GM15510 (cell line): ENCODE results near the gene RALGAPA1.

Experiments
- POLR2A ChIP-seq: IDR thresholded peaks from 3 replicates; pipeline ENCODE4 v1.6.1; 2011; ENCODE audit warnings: borderline replicate concordance; ENCODE audit not compliant: insufficient read length; ENCODE audit errors: extremely low read depth

The RALGAPA1 gene

DNA sequence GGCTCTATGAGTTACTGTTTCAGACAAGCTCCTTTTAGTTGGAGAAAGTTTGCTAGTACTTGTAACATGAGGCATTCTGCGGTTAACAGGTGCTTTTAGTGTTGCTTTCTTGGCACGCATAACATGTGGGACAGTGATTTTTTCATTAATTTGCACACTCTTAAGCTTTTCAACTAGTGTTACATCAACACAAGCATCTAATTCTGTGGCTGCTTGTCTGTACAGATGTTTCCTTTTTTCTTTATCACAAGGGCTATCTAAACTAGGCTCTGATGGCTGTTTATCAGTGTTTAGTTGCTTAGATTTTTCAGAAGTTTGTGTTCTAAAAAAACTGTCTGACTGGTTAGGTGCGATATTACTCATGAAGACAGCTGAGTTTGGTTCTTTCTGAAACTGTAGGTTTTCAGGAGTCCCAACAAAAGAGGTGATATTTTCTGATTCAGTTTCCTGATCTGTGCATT, 120.1 kb downstream of the RALGAPA1 start:
- TF ChIP-seq POLR2A, result no peak

GRCh38 chr14:35688126-35688826, 120.8 kb downstream of the RALGAPA1 start:
- no peak for TF ChIP-seq POLR2A

DNA sequence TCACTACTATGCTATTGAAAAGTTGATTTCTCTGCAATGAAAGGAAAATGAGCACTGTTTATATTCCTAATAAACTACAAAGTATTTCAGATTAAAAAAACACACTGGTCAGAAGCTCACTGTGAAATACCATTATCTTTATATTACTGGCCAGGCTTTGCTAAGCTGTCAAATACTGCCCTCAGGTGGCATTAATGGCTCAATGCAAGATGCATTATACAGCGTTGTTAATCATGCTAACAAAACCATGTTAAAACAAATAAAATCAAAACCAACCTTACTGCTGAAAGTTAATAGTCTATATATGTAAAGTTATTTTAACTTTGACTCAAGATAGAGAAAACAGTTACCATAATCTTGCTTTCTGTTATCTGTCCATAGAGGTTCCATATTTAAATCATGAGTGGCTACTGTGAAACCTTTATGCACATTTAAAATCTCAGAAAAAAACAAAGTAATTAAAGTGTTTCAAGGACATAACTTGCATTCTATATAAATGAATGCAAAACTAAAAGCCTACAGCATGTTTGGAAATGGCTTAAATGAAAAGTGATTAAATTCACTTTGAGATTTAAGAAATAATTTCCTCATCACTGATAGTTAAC, 121.7 kb downstream of the RALGAPA1 start:
- no peak for TF ChIP-seq POLR2A

- TF ChIP-seq POLR2A, result no peak
Observed at GRCh38 chr14:35682802-35683201, 126.3 kb downstream of the RALGAPA1 start.

DNA sequence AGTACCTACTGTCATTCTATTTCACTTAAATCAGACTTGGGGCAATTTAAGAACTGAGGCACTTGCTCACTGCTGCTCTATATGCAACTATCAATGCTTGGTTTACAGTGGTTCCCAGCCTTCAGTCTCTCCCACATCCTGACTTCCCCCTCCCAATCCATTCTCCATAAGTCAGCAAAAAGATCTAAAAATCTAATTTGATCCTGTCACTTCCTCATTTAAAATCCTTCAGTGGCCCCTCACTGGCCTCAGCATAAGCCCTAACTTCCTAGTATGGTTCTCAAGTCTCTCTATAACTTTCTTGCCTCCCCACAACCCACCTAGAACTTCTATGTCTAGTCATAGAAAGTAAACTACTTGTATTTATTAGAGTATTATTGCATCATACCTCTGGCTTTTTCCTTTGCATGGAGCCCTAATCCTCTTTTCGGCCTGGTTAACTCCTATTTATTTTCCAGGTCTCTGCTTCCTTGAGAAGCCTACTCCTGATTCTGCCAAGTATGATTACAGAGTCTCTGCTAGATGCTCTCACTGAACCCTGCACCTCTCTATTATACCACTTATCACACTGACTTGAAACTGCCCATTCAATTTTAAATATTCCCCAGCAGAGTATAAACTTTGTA, 130.6 kb downstream of the RALGAPA1 start:
- TF ChIP-seq POLR2A, result no peak

- no peak for TF ChIP-seq POLR2A
Observed at GRCh38 chr14:35669782-35670181, 139.3 kb downstream of the RALGAPA1 start.

- TF ChIP-seq POLR2A, result no peak
Observed at GRCh38 chr14:35666429-35667043, 142.6 kb downstream of the RALGAPA1 start.

GRCh38 chr14:35661875-35662274, 147.2 kb downstream of the RALGAPA1 start:
- no peak for TF ChIP-seq POLR2A

GRCh38 chr14:35653045-35653444, 156.1 kb downstream of the RALGAPA1 start:
- TF ChIP-seq POLR2A, result no peak

DNA sequence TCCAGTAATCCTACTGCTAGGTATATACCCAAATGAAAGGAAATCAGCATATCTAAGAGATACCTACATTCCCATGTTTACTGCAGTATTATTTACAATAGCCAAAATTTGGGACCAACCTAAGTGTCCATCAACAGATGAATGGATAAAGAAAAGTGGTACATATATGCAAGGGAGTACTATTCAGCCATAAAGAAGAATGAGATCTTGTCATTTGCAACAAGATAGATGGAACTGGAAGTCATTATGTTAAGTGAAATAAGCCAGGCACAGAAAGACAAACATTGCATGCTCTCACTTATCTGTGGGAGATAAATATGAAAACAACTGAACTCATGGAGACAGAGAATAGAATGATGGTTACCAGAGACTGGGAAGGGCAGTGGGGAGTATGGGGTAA, 165.6 kb downstream of the RALGAPA1 start:
- no peak for TF ChIP-seq POLR2A

GRCh38 chr14:35637851-35638250, 171.2 kb downstream of the RALGAPA1 start:
- no peak for TF ChIP-seq POLR2A

GRCh38 chr14:35637269-35637668, 171.8 kb downstream of the RALGAPA1 start:
- no peak for TF ChIP-seq POLR2A

DNA sequence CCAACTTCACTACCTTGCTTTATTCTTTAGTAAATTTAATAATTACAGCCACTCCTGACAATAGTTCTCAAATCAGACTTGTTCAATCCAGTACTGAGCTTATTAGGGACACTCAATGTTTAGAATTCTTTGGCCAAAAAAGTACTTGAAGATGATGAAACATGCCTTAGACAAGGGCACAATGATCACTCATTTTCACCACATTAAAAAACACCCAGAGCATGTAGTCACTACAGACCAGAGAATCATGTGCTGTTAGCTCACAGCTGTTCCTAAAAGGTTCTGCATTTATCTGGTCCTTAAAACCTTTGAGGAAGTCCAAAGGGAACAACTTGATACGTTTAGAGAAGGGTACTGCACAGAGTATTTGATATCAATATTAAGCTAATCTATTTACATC, 176.4 kb downstream of the RALGAPA1 start:
- TF ChIP-seq POLR2A, result no peak

- TF ChIP-seq POLR2A, result no peak
Observed at GRCh38 chr14:35632271-35632670, 176.8 kb downstream of the RALGAPA1 start.

DNA sequence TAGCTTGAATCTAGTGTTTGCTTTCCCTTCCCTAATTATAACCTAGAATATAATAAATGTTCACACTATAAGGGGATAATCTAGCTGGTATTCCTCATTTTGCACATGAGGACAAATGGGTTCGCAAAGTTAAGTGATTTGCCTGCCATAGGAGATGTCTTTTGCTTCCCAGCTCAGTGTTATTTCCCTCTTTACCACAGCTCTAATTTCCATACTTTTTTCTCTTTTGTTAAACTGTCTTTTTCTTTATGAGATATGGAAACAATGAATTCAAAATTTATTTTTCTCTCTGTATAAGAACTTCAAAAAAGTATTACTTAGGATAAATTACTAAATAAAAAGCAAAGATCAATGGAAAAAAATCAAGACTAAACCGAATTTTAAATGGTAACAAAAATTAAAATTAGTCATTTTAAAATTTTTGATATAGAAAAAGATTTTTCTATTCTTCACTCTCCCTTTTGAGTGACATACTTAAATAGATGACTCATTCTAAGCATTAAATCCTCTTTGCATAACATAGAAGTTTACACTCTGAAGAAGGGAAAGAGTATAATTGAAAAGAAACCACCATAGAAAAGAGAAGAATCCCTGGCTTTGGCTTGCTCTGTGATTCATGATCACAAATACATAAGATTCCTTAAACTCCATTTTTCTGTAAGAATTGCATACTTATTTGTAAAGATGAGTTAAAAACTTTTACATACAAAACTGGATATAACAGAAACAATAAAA, 177.9 kb downstream of the RALGAPA1 start:
- TF ChIP-seq POLR2A, result no peak
